HG02623 (cell line): ENCODE data around the gene ANTXR2.
"Not testable (repeated sequence)": the region's sequence is repeated elsewhere in the genome, so short reads cannot be mapped to it uniquely, and the experiment has no call there.

Experiments used
- ATAC-seq: cut with Tn5 transposase; IDR thresholded peaks from one replicate; pipeline ENCODE4 v1.9.1; 2021; ENCODE audit warnings: moderate library complexity; ENCODE audit not compliant: unreplicated experiment

The ANTXR2 gene

GRCh38 chr4:79923281-79923680 is 149.7 kb downstream of the ANTXR2 start:
- ATAC-seq, result no peak

- no peak for ATAC-seq
Observed at GRCh38 chr4:79922011-79922410, 151.0 kb downstream of the ANTXR2 start.

- ATAC-seq, result no peak
Observed at GRCh38 chr4:79920163-79920853, 152.7 kb downstream of the ANTXR2 start.

GRCh38 chr4:79918292-79918691 is 154.7 kb downstream of the ANTXR2 start:
- no peak for ATAC-seq

GRCh38 chr4:79917246-79917645 is 155.8 kb downstream of the ANTXR2 start:
- peak; percentile 85 for ATAC-seq

- no peak for ATAC-seq
Observed at GRCh38 chr4:79915246-79915645, 157.8 kb downstream of the ANTXR2 start.

- ATAC-seq, result peak; percentile 45
Observed at GRCh38 chr4:79913581-79913980, 159.4 kb downstream of the ANTXR2 start.

- no peak for ATAC-seq
Observed at GRCh38 chr4:79907001-79907400, 166.0 kb downstream of the ANTXR2 start.

- ATAC-seq, result no peak
Observed at GRCh38 chr4:79906303-79906702, 166.7 kb downstream of the ANTXR2 start.

GRCh38 chr4:79905212-79905611 is 167.8 kb downstream of the ANTXR2 start:
- ATAC-seq, result no peak

GRCh38 chr4:79904331-79904730 is 168.7 kb downstream of the ANTXR2 start:
- no peak for ATAC-seq

- no peak for ATAC-seq
Observed at GRCh38 chr4:79900182-79900581, 172.8 kb downstream of the ANTXR2 start.

GRCh38 chr4:79899481-79899880 is 173.5 kb downstream of the ANTXR2 start:
- no peak for ATAC-seq

- ATAC-seq, result no peak
Observed at GRCh38 chr4:79898055-79898454, 175.0 kb downstream of the ANTXR2 start.

GRCh38 chr4:79897174-79897573 is 175.9 kb downstream of the ANTXR2 start:
- no peak for ATAC-seq

GRCh38 chr4:79893456-79893855 is 179.6 kb downstream of the ANTXR2 start:
- no peak for ATAC-seq

GRCh38 chr4:79889026-79889425 is 184.0 kb downstream of the ANTXR2 start:
- not testable (repeated sequence) for ATAC-seq

- ATAC-seq, result no peak
Observed at GRCh38 chr4:79886557-79886956, 186.5 kb downstream of the ANTXR2 start.

GRCh38 chr4:79886021-79886420 is 187.0 kb downstream of the ANTXR2 start:
- ATAC-seq, result no peak

- ATAC-seq, result no peak
Observed at GRCh38 chr4:79883290-79883689, 189.7 kb downstream of the ANTXR2 start.

- no peak for ATAC-seq
Observed at GRCh38 chr4:79882806-79883205, 190.2 kb downstream of the ANTXR2 start.

GRCh38 chr4:79881407-79881806 is 191.6 kb downstream of the ANTXR2 start:
- ATAC-seq, result no peak

- ATAC-seq, result no peak
Observed at GRCh38 chr4:79877511-79877910, 195.5 kb downstream of the ANTXR2 start.
